ENCODE results near the gene KRTCAP3.

Gene KRTCAP3

GRCh38 chr2:27441226-27441926, 805 bp upstream of the KRTCAP3 start:
- DNase-seq: no peak

DNA sequence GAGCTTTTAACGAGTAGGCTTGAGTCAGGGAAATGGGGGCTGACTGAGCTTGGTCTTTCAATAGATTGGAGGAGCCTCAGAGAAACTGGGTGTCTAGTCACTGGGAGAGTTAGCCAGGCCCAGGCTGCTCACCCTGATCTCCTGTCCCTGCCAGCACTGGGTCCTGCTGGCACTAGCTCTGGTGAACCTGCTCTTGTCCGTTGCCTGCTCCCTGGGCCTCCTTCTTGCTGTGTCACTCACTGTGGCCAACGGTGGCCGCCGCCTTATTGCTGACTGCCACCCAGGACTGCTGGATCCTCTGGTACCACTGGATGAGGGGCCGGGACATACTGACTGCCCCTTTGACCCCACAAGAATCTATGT, 720 bp downstream of the KRTCAP3 start:
- no peak for DNase-seq

DNA sequence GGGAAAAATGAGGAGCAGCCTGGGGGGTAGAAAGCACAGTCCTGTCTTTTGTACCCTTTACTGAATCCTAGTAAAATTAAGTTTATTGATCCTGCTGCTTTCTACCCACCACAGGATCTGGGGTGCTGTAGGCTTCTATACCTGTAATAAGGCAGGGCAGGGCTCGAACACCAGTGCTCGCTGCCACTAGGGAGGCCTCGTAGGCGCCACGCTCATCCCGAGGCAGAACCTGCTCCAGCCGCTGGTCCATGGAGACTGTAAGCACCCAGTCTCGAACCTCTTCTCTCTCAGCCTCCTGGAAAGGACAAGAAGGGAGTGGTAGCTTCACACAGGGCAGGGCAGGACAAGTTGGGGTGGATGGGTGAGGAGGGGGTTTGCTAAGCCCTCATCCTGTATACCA, 3.0 kb downstream of the KRTCAP3 start:
- DNase-seq: no peak

GRCh38 chr2:27445615-27446014, 3.4 kb downstream of the KRTCAP3 start:
- no peak for DNase-seq

DNA sequence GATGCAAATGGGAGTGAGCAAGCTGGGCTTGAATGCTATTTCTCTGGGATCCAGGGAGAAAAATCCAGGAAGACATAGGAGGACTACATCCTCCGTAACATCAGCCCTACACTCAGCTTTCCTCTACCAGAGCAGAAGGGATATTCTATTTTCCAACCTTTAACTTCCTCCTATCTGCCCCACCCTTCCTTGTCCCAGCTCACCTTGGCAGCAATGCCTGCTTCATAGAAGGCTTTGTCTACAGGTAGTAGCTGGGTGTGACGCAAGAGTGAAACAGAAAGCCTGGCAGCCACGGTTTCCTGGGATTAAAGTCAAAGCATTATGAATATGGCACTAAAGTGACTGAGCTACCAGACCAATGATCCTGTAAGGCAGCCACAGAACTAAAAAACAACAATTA, 3.9 kb downstream of the KRTCAP3 start:
- DNase-seq: no peak

DNA sequence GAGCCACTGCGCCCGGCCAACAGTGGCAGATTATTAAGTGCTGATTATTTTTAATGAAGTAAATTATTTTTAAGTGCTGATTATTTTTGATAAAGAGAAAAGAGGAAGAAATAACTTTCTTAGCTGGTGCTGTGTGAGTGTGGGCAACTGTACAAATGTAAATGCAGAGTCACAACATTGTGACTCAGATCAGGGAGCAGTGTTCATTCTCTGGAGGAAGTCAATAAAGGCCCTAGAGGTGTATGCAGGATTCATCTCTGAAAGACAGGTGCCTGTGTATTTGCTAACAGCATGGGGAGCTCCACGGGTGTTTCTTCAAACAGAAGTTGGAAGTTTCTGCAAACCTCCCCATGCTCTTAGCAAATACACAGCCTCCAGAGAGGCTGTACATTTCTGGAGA, 6.2 kb downstream of the KRTCAP3 start:
- no peak for DNase-seq

GRCh38 chr2:27451095-27451494, 8.9 kb downstream of the KRTCAP3 start:
- no peak for DNase-seq

DNA sequence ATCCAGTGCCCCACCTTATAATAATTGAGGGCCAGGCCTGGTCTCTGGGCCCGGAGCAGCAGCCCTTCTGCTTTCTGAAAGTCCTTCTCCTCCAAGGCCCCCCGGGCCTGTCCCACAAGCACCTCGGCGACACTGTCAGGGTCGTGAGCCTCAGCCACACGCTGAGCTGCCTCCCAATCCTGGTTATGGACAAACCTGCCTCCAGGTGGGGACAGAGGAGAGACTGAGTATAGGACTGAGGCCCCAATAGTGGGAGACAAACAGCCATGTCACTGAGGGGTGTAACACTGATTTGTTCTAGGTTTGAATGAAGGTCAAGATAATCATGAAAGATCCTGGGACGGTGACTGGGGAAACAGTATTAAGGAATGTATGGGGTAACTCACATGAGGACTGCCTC, 11.8 kb downstream of the KRTCAP3 start:
- DNase-seq: no peak

GRCh38 chr2:27461118-27461517, 18.9 kb downstream of the KRTCAP3 start:
- DNase-seq: no peak

DNA sequence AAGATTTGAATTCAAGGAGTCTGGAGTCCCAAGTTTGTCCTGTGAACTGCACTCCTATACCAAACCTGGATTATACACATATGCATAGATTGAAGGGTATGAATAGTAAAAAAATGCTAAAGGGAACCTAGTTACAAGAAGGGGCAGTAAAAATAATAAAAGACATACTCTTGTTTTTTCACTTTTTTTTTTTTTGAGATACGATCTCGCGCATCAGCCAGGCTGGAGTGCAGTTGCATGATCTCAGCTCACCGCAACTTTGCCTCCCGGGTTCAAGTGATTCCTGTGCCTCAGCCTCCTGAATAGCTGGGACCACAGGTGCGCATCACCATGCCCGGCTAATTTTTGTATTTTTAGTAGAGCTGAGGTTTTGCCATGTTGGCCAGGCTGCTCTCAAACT, 22.3 kb downstream of the KRTCAP3 start:
- DNase-seq: no peak

DNA sequence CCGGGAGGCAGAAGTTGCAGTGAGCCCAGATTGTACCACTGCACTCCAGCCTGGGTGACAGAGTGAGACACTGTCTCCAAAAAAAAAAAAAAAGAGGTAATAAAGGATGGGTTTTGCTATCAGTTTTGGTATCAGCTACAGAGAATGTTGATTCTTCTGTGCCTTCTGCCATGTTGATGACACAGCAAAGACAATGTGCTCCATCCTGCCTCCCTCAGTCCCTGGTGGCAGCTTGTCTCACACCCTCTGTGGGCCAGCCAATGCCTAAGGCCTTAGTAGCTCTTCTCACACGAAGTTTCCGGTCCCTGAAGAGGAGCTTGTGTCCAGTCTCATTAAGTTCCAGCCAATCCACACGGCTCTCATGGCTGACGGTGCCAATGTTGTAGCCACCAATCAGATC, 29.8 kb downstream of the KRTCAP3 start:
- no peak for DNase-seq

DNA sequence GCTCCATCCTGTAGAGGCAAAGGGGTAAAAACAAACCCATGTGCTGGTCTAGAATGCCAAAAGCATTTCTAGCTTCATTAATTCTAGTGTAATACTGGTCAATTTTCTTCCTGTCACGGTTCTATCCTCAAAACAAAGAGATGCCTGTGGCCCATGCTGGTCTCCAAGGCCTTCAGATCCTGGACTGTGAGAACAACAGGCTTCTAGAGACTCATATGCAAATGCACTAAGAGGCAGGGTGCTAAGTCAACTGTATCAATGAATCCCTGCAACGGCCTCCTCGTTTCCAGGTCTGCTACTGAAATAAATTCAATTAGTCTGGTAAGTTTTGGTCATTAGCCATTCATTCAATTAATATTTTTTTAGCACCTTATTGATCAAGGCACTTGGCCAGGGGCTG, 43.3 kb downstream of the KRTCAP3 start:
- no peak for DNase-seq

GRCh38 chr2:27489118-27489497, 46.9 kb downstream of the KRTCAP3 start:
- peak; percentile 16 for DNase-seq

DNA sequence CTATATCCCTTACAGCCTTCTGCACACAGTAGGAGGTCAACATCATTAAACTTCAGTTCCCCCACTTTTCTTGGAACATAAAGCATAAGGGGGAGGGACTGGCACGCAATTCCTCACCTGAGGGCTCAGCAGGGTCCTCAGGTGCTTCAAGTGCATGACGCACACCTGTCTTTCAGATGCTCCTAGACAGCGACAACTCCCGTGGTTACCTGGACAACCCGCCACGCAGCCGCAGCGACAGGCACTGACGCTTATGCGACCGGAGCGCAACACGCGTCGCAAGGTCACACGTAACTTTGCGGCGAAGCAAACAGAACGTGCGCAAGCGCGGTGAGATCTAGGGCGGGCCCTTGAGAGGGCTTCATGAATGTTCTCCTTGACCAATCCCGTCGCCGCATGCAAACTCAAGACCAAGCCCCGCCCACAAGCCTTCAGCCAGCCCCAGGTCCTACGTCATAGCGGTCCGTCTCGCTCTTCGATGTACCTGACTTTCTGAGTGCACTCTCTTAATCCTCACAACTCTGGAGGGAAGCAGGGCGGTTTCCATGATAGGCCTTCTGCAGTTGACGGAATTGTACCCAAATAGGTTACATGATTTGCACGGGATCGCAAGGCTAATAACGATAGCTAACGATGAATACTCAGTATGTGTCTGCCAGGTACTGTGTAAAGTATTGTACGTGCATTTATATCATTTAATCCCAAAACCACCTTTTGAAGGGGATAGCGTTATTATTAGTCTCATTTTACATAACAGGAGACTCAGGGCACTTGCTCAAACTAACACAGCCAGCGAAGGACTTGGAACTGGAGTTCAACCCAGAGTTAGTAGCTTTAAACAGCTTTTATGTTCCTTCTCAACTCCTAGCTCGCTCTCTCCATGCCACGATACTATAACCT, 47.6 kb downstream of the KRTCAP3 start, which contains the start of gene IFT172:
IFT172 (minus strand) TSS at position 246 of the 900 bp plus-strand sequence; CDS start at position 156, 90 bp downstream.
- DNase-seq: peak; percentile 99

DNA sequence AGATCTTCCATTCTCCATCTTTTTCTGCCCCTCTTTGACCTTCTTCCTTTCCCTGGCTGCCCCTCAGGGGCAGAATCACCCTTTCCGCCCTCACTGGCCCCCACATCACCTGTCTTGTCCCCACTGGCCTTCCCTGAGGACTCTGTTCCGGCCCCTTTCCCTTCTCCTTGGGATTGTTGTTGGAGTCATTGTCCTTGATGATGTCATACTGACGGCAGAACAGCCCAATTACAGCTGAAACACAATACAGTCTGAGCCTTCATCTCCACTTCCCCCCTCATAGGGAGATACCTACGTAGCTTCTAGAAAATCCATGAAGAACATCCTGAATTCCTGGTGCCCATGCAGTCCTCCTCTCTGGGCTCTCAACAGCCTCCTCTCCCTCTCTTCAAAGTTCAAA, 50.4 kb downstream of the KRTCAP3 start:
- no peak for DNase-seq

- DNase-seq: no peak
Observed at GRCh38 chr2:27493948-27494283, 51.7 kb downstream of the KRTCAP3 start.

Measured in SHP77 treated with DMSO at 0.1 percent for 48 hours (cell line).